Neural progenitor cell (in vitro differentiated cells): ENCODE results near the gene DEGS1.

Source experiments
- CTCF ChIP-seq: fragments of 200-600 bp; sonication (generic); IDR thresholded peaks from 2 replicates; pipeline ENCODE4 v1.5.1; 2017; ENCODE audit warnings: antibody characterized with exemption, mild to moderate bottlenecking
- EZH2 ChIP-seq: fragments of 200-600 bp; sonication (generic); IDR thresholded peaks from 2 replicates; pipeline ENCODE4 v1.6.1; 2017; ENCODE audit warnings: antibody characterized with exemption, mild to moderate bottlenecking, moderate library complexity
- EZH2phosphoT487 ChIP-seq: fragments of 200-600 bp; sonication (generic); IDR thresholded peaks from 2 replicates; pipeline ENCODE4 v1.6.1; 2017; ENCODE audit warnings: antibody characterized with exemption

- no peak for TF ChIP-seq CTCF
- no peak for TF ChIP-seq EZH2phosphoT487
- no peak for TF ChIP-seq EZH2
Observed at GRCh38 chr1:224169718-224170270, 13.2 kb upstream of the DEGS1 start.
